Neuron (in vitro differentiated cells): ENCODE measurements around the gene NEURL2.
"Not testable (repeated sequence)": the region's sequence is repeated elsewhere in the genome, so short reads cannot be mapped to it uniquely, and the experiment has no call there.

ENCODE experiments used
- H2AFZ ChIP-seq: one replicate; pipeline ENCODE4 v1.6.1; 2013; ENCODE audit warnings: low read depth, mild to moderate bottlenecking, inconsistent platforms, low read length, moderate library complexity
- H3K27me3 ChIP-seq: one replicate; pipeline ENCODE4 v1.6.1; 2013; ENCODE audit warnings: low read length; ENCODE audit not compliant: insufficient read depth
- H3K36me3 ChIP-seq: one replicate; pipeline ENCODE4 v1.6.1; 2013; ENCODE audit warnings: low read length; ENCODE audit not compliant: insufficient read depth
- H3K4me1 ChIP-seq: one replicate; pipeline ENCODE4 v1.6.1; 2013; ENCODE audit warnings: low read length; ENCODE audit not compliant: insufficient read depth
- H3K4me3 ChIP-seq: 2 replicates; pipeline ENCODE4 v1.5.1; 2013; ENCODE audit warnings: mild to moderate bottlenecking, low read length, moderate library complexity
- H3K9me3 ChIP-seq: one replicate; pipeline ENCODE4 v1.6.1; 2013; ENCODE audit warnings: low read length

The NEURL2 gene

GRCh38 chr20:45890985-45891983, at the start of gene NEURL2, which contains the start of gene CTSA:
NEURL2 (minus strand) TSS chr20:45891208; CDS start chr20:45890991, 217 bp downstream.
CTSA (plus strand) TSS chr20:45891335; CDS start chr20:45891569, 234 bp downstream.
- peaks cover 18% of the 10 kb centered on the region for H3K36me3 ChIP-seq

GRCh38 chr20:45940469-45940868, 49.5 kb upstream of the NEURL2 start:
- H3K4me3 ChIP-seq, result no peak overlapping the region
- peaks cover 72% of the 10 kb centered on the region for H3K36me3 ChIP-seq
- no peaks in the 10 kb centered on the region for H3K9me3 ChIP-seq
- peaks cover 5% of the 10 kb centered on the region for H3K4me1 ChIP-seq
- no peak overlapping the region for H2AFZ ChIP-seq
- no peaks in the 10 kb centered on the region for H3K27me3 ChIP-seq

More at GRCh38 chr20:45890985-45891983, at the start of gene NEURL2, which contains the start of gene CTSA:
- Histone ChIP-seq H3K4me3 (peak within 1 kb of the TSS; percentile 68), H3K27me3 (no peaks in the 10 kb centered on the region), H2AFZ (peak within 1 kb of the TSS; percentile 69), H3K9me3 (no peaks in the 10 kb centered on the region), H3K4me1 (peaks cover 26% of the 10 kb centered on the region)

- H3K27me3 ChIP-seq, result no peaks in the 10 kb centered on the region
- no peak overlapping the region for H3K4me3 ChIP-seq
- no peak overlapping the region for H2AFZ ChIP-seq
- peaks cover 67% of the 10 kb centered on the region for H3K36me3 ChIP-seq
- H3K9me3 ChIP-seq, result no peaks in the 10 kb centered on the region
- H3K4me1 ChIP-seq, result peaks cover 7% of the 10 kb centered on the region
These were observed 49.0 kb upstream of the NEURL2 start for GRCh38 chr20:45940053-45940452.

- no peak overlapping the region for H2AFZ ChIP-seq
- H3K27me3 ChIP-seq, result no peaks in the 10 kb centered on the region
- no peaks in the 10 kb centered on the region for H3K9me3 ChIP-seq
- H3K4me1 ChIP-seq, result peaks cover 8% of the 10 kb centered on the region
- H3K4me3 ChIP-seq, result no peak overlapping the region
- H3K36me3 ChIP-seq, result peaks cover 56% of the 10 kb centered on the region
These were observed 47.9 kb upstream of the NEURL2 start for GRCh38 chr20:45938727-45939438.

GRCh38 chr20:45937765-45938164, 46.8 kb upstream of the NEURL2 start:
- no peaks in the 10 kb centered on the region for H3K9me3 ChIP-seq
- H3K4me1 ChIP-seq, result peaks cover 17% of the 10 kb centered on the region
- H3K36me3 ChIP-seq, result peaks cover 45% of the 10 kb centered on the region
- H3K27me3 ChIP-seq, result no peaks in the 10 kb centered on the region
- H3K4me3 ChIP-seq, result no peak overlapping the region
- no peak overlapping the region for H2AFZ ChIP-seq

GRCh38 chr20:45935416-45936046, 44.5 kb upstream of the NEURL2 start:
- Histone ChIP-seq H3K36me3 (peaks cover 35% of the 10 kb centered on the region), H2AFZ (peak overlapping the region; percentile 67), H3K4me3 (peak overlapping the region; percentile 98), H3K27me3 (no peaks in the 10 kb centered on the region), H3K4me1 (peaks cover 17% of the 10 kb centered on the region), H3K9me3 (no peaks in the 10 kb centered on the region)

- peak within 1 kb of the TSS; percentile 98 for H3K4me3 ChIP-seq
- peaks cover 17% of the 10 kb centered on the region for H3K4me1 ChIP-seq
- H3K9me3 ChIP-seq, result no peaks in the 10 kb centered on the region
- H2AFZ ChIP-seq, result peak within 1 kb of the TSS; percentile 67
- no peaks in the 10 kb centered on the region for H3K27me3 ChIP-seq
- peaks cover 28% of the 10 kb centered on the region for H3K36me3 ChIP-seq
These were observed 43.8 kb upstream of the NEURL2 start, which contains the start of gene PCIF1 for GRCh38 chr20:45934586-45935415. PCIF1 (plus strand) TSS chr20:45934683; CDS start chr20:45939000, 4,317 bp downstream.

GRCh38 chr20:45934046-45934585, 43.1 kb upstream of the NEURL2 start:
- Histone ChIP-seq H3K36me3 (peaks cover 21% of the 10 kb centered on the region), H3K27me3 (no peaks in the 10 kb centered on the region), H2AFZ (no peak overlapping the region), H3K4me1 (peaks cover 17% of the 10 kb centered on the region), H3K9me3 (no peaks in the 10 kb centered on the region), H3K4me3 (peak overlapping the region; percentile 72)

GRCh38 chr20:45933266-45934045, 42.4 kb upstream of the NEURL2 start:
- Histone ChIP-seq H3K27me3 (no peaks in the 10 kb centered on the region), H3K9me3 (no peaks in the 10 kb centered on the region), H3K36me3 (peaks cover 14% of the 10 kb centered on the region), H3K4me1 (peaks cover 17% of the 10 kb centered on the region), H2AFZ (no peak overlapping the region), H3K4me3 (peak overlapping the region; percentile 72)

- peaks cover 17% of the 10 kb centered on the region for H3K4me1 ChIP-seq
- H3K9me3 ChIP-seq, H3K27me3 ChIP-seq: not testable (repeated sequence)
These were observed 40.7 kb upstream of the NEURL2 start for GRCh38 chr20:45931680-45932079.

GRCh38 chr20:45927071-45927878, 36.3 kb upstream of the NEURL2 start:
- no peak overlapping the region for H2AFZ ChIP-seq
- H3K9me3 ChIP-seq, result no peaks in the 10 kb centered on the region
- H3K27me3 ChIP-seq, result no peaks in the 10 kb centered on the region
- no peak overlapping the region for H3K4me3 ChIP-seq
- no peaks in the 10 kb centered on the region for H3K36me3 ChIP-seq
- H3K4me1 ChIP-seq, result no peaks in the 10 kb centered on the region

More at GRCh38 chr20:45931680-45932079, 40.7 kb upstream of the NEURL2 start:
- H3K36me3 ChIP-seq, H3K4me3 ChIP-seq, H2AFZ ChIP-seq: not testable (repeated sequence)
